Left renal cortex interstitium (tissue), 4 donors: ENCODE measurements around the gene RNF32. TPM values are rescaled to one million over a fixed set of nuclear protein-coding genes. Genes with fewer than 3 reads are reported as not detected.
A peak's percentile ranks its signal among the peaks of the same experiment; 100 is the strongest.

Source experiments
- DNase-seq, 4 donors: peaks; one replicate each; pipeline ENCODE4 v3.0.0-alpha.2; 2013; ENCODE audit warnings: low read depth in 4 of 4, low spot score in 2 of 4, missing footprints in 1 of 4
- polyA plus RNA-seq, 4 donors: library from polyadenylated mRNA; unstranded; fragments of 120-200 nt; gene quantifications; one replicate each; pipeline ENCODE4 v1.2.1, GENCODE V29; 2013; ENCODE audit not compliant: insufficient read length in 4 of 4

The RNF32 gene
- 1 to 10 TPM; 2.7 to 3.3 (median 3.0) TPM for polyA plus RNA-seq

- peak; percentile 60 to 88 (median 79) for DNase-seq
These were observed at the start of gene RNF32 for GRCh38 chr7:156640257-156640948. TSS of gene RNF32 (plus strand) at chr7:156640774. CDS start at chr7:156643878, 3,104 bp downstream.

- no peak for DNase-seq
These were observed 48.3 kb upstream of the RNF32 start for GRCh38 chr7:156592155-156592884.

DNA sequence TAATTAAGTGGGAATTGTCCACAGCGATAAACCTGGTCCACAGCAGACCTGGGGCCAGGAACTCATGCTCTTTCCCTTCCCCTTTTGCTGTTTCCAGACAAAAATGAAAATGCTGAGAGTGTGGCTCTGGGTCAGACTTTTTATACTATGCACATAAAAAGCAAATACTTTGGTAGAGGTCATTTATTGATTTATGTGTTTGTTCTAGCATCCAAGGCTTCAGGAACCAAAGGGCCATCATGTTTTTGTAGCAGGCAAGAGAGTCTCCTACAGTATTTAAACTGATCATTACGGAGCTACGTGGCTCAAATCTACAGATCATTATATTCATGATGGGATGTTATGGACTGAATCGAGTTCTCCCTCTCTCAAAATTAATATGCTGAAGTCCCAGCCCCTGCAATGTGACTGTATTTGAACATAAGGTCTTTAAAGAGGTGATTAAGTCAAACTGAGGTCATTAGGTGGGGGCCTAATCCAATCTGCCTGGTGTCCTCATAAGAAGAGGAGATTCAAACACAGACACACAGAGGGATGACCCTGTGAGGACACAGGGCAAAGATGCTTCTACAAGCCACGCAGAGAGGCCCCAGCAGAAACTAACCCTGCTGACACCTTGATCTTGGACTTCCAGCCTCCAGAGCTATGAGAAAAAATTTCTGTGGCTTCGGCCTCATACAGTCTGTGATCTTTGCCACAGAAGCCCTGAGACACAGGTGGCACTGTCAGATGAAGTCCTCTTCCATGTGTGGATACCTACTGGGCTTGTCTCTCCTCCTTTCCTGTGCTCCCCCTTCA is 46.1 kb upstream of the RNF32 start:
- DNase-seq: no peak

GRCh38 chr7:156600496-156600895 is 40.1 kb upstream of the RNF32 start:
- DNase-seq: no peak

GRCh38 chr7:156602283-156602682 is 38.3 kb upstream of the RNF32 start:
- DNase-seq: no peak

- DNase-seq: no peak
These were observed 37.6 kb upstream of the RNF32 start for GRCh38 chr7:156603011-156603410.

DNA sequence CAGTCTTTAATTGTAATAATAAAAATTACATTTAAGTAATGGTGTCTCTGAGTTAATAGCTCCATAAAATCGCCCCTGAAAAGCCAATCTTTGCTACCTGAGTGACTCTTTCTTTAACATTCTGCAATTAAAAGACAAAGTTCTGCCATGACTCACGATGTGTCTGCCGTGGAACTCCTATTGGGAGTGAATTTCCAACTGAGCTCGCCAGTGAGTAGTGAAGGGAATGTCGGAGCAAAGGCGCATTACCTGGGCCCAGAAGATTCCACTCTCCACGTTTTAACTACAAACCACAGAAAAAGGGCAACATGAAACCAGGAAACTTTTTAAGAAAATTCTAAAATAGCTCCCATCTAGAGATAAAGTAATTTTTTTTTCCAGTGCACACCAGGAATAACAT is 36.9 kb upstream of the RNF32 start:
- DNase-seq: no peak

DNA sequence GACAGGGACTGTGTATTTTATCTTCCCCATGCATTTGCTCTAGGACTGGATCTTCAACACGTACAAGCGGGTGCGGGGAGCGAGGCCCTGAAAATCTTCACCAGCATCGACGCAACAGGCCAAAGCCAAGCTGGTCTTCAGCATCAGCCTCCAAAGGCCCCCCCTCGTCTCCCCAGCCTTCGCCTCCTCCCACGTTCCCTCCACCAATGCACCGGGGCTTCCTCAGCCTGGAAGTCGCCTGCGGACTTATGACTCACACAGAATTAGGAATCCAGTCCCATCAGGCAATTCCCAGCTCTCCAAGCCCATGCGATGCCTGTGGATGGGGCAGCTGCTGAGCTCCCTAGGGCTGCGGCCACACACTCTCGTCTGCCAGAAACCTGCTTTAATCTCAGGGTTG is 36.3 kb upstream of the RNF32 start:
- no peak for DNase-seq

GRCh38 chr7:156604836-156605695 is 35.5 kb upstream of the RNF32 start:
- DNase-seq: no peak

DNA sequence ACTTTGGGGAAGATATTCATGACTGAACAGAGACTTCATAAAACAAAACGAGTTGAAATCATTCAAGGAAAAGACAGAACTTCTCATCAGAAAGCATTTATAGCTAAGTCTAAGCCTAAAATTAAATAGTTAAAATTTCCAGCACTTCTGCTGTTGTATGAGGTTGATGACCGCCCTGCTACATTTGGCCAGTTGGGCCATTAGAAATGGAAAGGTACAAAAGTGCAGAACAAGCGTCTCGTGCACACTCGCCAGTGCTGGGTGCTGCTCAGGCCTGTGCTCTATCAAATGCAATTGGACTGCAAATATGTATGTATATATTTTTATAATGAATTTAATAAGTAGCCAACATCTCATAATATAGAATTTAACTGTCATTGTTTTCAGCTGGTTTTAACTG is 34.4 kb upstream of the RNF32 start:
- DNase-seq: no peak

DNA sequence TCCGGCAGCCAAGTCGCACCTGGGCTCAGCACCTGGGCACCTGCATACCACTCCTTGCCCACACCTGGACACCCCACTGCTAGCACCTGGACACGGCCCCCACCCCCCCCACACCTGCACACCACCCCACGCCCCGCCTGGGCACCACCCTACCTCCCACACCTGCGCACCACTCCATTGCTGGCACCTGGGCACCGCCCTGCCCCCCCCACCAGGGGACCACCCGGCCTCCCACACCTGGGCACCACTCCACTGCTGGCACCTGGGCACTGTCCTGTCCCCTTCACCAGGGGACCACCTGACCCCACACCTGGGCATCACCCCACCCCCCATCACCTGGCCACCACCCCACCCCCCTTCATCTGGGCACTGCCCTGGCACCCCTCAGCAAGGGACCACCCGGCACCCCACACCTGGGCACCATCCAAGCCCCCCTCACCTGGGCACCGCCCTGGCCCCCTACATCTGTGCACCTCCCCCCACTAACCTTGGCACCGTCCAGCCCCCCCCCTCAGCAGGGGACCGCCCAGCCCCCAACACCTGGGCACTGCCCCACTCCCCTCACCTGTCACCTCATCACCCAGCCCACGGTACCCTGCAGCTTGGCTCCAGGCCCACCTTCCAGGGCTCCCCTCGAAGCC is 33.8 kb upstream of the RNF32 start:
- DNase-seq: no peak

DNA sequence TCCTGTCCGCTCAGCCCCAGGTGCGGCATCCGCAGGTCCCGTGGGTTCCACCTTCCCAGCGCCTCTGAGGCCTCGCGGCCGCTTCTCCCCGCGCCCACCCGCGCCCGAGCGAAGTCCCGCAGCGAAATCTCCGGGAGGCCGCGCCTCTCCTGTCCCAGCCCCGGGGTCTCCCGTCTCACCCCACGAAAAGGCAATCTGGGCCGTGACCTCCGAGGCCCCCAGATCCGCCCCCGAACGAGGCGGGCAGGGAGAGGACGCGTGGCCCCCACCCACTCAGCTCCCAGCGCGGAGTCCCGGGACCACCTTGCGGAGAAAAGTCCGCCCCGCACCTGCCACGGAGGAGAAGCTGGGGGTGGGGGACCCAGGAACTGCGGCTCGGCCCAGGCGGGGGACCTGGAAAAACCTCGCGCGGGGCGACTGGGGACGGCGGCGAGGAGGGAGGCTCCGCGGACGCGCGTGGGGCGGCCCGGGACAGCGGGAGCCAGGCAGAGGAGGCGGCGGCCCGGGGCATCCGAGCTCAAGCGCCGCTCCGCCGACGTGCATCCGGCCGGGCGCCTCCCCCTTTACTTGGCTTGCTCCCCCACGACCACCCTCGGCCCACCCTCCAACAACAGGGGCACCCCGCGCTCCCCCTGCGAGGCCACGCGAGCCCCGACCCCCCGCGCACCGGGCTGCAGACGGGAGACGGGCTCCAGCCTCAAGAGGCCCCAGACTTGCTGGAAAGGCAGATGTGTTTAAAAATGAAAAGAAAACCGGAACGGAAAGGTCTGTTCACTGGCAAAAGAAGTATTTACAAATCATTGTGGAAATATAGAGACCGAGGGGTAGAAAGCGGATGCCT is 33.0 kb upstream of the RNF32 start:
- no peak for DNase-seq

DNA sequence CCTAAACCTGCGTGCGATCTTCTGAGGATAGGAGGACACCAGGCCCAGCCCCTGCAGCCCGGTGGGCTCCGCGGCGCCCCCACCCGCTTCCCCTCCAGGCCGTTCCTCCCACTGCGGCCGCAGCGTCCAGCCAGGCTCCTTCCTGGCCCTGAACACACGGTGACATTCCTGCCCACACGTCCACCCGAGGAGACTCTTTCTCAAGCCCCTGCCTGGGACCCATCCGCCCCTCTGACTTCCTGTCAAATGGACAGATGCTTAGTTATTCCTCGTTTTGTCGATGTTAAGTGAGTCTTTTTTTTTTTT is 32.4 kb upstream of the RNF32 start:
- no peak for DNase-seq

DNA sequence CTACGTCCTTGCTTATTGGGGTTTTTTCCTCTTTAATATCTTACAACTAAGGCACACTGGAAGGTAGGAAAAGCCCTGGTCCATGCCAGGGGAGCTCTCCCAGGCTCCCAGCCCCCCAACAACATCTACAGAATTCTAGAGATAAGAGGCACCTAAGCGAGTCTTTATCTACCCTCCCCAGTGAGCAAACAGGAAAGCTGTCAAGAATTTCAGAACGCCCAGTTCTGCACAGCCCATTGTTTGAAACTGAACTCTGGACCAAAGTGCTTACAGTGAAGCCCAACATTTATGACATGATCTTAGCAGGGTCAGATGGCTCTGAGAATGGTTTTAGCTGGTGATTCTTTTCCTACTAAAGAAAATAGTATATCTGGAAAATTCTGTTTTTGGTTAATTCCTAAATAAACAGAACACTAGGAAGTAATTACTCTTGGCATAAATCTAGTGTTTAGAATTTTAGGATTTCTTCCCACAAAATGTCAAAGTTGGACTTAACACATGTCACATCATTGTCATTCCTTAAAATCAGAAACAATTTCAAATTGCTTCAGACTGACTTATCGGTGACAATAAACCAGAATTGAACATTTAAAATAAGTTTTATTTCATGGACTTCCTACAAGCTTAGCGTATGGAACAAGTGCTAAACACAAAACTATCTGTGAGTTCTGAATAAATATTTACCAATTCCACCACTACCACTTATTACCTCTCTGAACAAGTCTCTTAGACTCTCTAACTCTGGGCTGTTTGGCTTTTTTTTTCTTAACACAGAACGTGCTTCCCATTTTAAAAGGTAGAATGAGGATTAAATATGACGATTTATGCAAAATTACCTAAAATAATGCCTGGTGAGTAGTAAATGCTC is 31.3 kb upstream of the RNF32 start:
- DNase-seq: no peak

DNA sequence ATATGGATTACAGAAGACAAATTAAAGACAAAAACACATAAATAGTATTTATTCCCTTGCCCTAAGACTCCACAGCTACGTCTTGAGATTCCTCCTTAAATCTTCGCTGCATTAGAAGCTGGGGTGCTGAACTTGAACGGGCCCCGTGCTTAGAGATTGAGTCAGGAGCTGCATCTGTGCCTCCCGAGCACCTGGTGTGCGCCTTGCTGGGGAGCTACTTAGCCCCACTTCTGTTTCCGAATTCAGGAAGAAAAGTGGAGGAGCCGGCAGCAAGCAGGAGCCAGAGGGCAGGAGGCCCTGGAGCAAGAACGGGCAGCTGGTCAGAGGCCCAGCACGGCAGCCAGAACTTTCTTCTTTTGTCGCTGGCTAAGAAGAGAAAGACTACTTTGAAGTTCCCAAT is 30.4 kb upstream of the RNF32 start:
- DNase-seq: no peak

DNA sequence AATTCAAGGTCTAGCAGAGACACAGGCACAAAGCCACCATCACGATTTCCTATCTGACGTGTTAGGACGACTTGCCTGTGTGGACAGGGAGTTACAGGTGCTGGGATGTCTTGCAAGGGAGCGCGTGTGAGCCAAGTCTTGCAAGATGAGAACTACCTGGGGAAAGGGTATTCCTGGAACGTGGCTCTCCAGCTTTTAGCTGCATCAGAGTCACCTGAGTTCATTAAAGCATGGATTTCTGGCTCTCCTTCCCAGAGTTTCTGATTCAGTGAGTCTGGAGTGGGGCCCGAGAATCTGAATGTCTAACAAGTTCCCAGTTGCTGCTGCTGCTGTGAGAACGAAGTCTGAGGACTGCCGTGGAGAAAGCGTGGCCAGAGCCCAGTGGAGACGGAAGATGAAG is 30.0 kb upstream of the RNF32 start:
- DNase-seq: no peak

DNA sequence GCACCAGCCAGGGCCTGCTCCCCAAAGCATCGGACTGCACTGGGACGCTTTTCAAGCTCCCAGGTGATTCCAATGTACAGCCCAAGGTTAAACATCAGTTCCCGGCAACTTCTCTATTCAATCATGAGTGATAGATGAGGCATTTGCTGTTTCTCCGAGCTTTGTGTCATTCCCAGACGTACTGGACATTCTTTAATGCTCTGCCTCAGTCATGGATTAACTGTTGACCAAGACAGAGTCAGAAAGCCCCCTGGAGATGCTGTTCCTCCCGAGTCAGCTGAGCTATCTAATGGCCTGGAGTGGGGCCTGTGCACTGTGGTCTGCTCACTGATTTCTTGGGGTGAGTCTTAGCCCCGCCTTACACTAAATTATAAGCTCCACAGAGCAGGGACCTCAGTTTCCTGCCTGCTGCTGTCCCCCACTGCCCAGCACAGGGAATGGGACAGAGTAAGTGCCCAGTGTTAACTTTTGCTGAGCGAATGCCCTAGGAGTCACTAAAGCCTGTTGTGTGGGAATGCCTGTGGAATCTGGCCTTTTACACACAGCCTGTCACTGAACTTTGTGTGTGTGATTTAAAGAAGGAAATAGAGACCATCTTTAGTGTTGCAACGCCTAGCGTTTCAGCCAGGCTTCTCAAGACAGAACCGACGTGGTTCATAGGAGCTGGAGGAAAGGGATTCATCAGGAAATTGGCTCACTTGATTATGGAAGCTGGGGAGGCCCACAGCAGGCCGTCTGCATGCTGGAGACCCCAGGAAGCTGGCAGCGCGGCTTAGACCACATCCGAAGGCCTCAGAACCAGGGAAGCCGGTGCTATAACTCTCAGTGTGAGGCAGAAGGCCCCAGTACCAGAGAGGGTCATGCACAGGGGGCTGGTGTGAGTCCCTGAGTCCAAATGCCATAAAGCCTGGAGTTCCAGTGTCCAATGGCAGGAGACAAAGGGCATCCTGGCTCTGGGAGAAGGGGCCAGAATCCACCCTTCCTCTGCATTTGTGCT is 29.3 kb upstream of the RNF32 start:
- DNase-seq: no peak
